ENCODE data around the gene CD96. TPM values are rescaled to one million over a fixed set of nuclear protein-coding genes. Genes with fewer than 3 reads are reported as not detected.

CD96 gene
- polyA plus RNA-seq, 4 donors, result 0.69 to 2.7 (median 1.7) TPM

Other genes with a start within 250 kb of the CD96 start
- under 1 TPM; 0.17 to 0.49 (median 0.35) TPM for gene ZBED2, start 53.1 kb downstream of the CD96 start, polyA plus RNA-seq (ENCODE audit: insufficient read length in 4 of 4)
- gene PLCXD2, start 132.5 kb downstream of the CD96 start, polyA plus RNA-seq (ENCODE audit: insufficient read length in 4 of 4), result 10 to 100 TPM; 10.7 to 13.8 (median 12.5) TPM